ENCODE measurements around the gene ENPP3.

DNA sequence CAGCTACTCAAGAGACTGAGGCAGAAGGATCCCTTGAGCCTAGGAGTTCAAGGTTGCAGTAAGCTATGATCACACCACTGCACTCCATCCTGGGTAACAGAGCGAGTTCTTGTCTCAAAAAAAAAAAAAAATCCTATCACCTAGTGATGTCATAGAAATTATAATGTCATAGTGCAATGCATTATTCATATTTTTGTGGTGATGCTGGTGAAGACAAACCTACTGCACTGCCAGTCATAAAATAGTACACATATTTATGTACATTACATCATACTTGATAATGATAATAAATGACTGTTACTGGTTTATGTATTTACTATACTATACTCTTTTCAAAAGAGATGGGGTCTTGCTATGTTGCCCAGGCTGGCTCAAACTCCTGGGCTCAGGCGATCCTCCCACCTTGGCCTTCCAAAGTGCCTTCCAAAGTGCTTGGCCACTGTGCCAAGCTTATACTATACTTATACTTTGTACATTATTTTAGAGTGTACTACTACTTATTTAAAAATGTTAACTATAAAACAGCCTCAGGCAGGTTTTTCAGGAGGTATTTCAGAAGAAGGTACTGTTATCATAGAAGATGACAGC, 26.6 kb downstream of the ENPP3 start:
- TF ChIP-seq, protein P1, sequence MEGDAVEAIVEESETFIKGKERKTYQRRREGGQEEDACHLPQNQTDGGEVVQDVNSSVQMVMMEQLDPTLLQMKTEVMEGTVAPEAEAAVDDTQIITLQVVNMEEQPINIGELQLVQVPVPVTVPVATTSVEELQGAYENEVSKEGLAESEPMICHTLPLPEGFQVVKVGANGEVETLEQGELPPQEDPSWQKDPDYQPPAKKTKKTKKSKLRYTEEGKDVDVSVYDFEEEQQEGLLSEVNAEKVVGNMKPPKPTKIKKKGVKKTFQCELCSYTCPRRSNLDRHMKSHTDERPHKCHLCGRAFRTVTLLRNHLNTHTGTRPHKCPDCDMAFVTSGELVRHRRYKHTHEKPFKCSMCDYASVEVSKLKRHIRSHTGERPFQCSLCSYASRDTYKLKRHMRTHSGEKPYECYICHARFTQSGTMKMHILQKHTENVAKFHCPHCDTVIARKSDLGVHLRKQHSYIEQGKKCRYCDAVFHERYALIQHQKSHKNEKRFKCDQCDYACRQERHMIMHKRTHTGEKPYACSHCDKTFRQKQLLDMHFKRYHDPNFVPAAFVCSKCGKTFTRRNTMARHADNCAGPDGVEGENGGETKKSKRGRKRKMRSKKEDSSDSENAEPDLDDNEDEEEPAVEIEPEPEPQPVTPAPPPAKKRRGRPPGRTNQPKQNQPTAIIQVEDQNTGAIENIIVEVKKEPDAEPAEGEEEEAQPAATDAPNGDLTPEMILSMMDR (IDR thresholded peaks at IDR 0.05; ENCODE audit: insufficient read depth, low read length, poor library complexity, severe bottlenecking) = no peak
- TF ChIP-seq EZH2phosphoT487 (conservative IDR thresholded peaks at IDR 0.05; ENCODE audit: low read length) = no peak
